Astrocyte (in vitro differentiated cells and primary cell): Measurements from ENCODE around the gene KRTAP10-8. TPM values are rescaled to one million over a fixed set of nuclear protein-coding genes. Genes with fewer than 3 reads are reported as not detected.
"Not testable (repeated sequence)": the region's sequence is repeated elsewhere in the genome, so short reads cannot be mapped to it uniquely, and the experiment has no call there.

Experiments used
- DNase-seq: peaks from one replicate; pipeline ENCODE4 v3.0.0-alpha.2; 2010; ENCODE audit warnings: low read depth
- FAIRE-seq: peaks from 2 replicates; lab custom pipeline; 2011; peaks lifted over from hg19 to GRCh38; lab: Jason Lieb, UNC
- H2AFZ ChIP-seq: 2 replicates; pipeline ENCODE4 v1.6.0; 2012; ENCODE audit warnings: low read depth, low read length, inconsistent platforms
- H3K27ac ChIP-seq: 2 replicates; pipeline ENCODE4 v1.5.1; 2011; ENCODE audit warnings: low read depth, low read length, inconsistent platforms
- H3K27me3 ChIP-seq: 2 replicates; pipeline ENCODE4 v1.6.0; 2011; ENCODE audit warnings: low read length, inconsistent platforms; ENCODE audit not compliant: insufficient read depth
- H3K36me3 ChIP-seq: 2 replicates; pipeline ENCODE4 v1.5.1; 2011; ENCODE audit warnings: low read length, inconsistent platforms; ENCODE audit not compliant: insufficient read depth
- H3K4me1 ChIP-seq: 2 replicates; pipeline ENCODE4 v1.5.1; 2011; ENCODE audit warnings: low read length, inconsistent platforms; ENCODE audit not compliant: insufficient read depth
- H3K4me2 ChIP-seq: 2 replicates; pipeline ENCODE4 v1.6.0; 2012; ENCODE audit warnings: low read length, inconsistent platforms
- H3K4me3 ChIP-seq: 2 replicates; pipeline ENCODE4 v1.5.1; 2011; ENCODE audit warnings: low read depth, mild to moderate bottlenecking, low read length, inconsistent platforms; ENCODE audit not compliant: insufficient read depth
- H3K79me2 ChIP-seq: 2 replicates; pipeline ENCODE4 v1.6.0; 2012; ENCODE audit warnings: mild to moderate bottlenecking, low read length, inconsistent platforms; ENCODE audit not compliant: insufficient read depth
- H3K9ac ChIP-seq: 2 replicates; pipeline ENCODE4 v1.6.0; 2012; ENCODE audit warnings: mild to moderate bottlenecking, low read length, inconsistent platforms
- H3K9me3 ChIP-seq: 2 replicates; pipeline ENCODE4 v1.5.1; 2012; ENCODE audit warnings: low read depth, mild to moderate bottlenecking, low read length, inconsistent platforms; ENCODE audit not compliant: insufficient read depth
- H4K20me1 ChIP-seq: 2 replicates; pipeline ENCODE4 v1.6.0; 2012; ENCODE audit warnings: low read length, inconsistent platforms; ENCODE audit not compliant: insufficient read depth
- H3K27ac Mint-ChIP-seq: one replicate; pipeline ENCODE4 v1.8.0; 2021; ENCODE audit warnings: mild to moderate bottlenecking, mixed read lengths; ENCODE audit not compliant: unreplicated experiment
- H3K27me3 Mint-ChIP-seq: one replicate; pipeline ENCODE4 v1.8.0; 2021; ENCODE audit warnings: low read depth, mixed read lengths; ENCODE audit not compliant: unreplicated experiment
- H3K36me3 Mint-ChIP-seq: one replicate; pipeline ENCODE4 v1.8.0; 2021; ENCODE audit warnings: low read depth, mixed read lengths; ENCODE audit not compliant: unreplicated experiment
- H3K4me1 Mint-ChIP-seq: one replicate; pipeline ENCODE4 v1.8.0; 2021; ENCODE audit warnings: low read depth, mixed read lengths; ENCODE audit not compliant: unreplicated experiment
- H3K4me3 Mint-ChIP-seq: one replicate; pipeline ENCODE4 v1.8.0; 2021; ENCODE audit warnings: mild to moderate bottlenecking, moderate library complexity, mixed read lengths; ENCODE audit not compliant: unreplicated experiment
- H3K9me3 Mint-ChIP-seq: one replicate; pipeline ENCODE4 v1.8.0; 2021; ENCODE audit warnings: mild to moderate bottlenecking, mixed read lengths; ENCODE audit not compliant: unreplicated experiment
- CTCF ChIP-seq: IDR thresholded peaks from 2 replicates; pipeline ENCODE4 v1.5.1; 2011; ENCODE audit warnings: low read depth, mild to moderate bottlenecking, inconsistent platforms, low read length, moderate library complexity; ENCODE audit not compliant: insufficient read depth
- EZH2 ChIP-seq: IDR thresholded peaks from 2 replicates; pipeline ENCODE4 v1.6.1; 2012; ENCODE audit warnings: mild to moderate bottlenecking, low read length, inconsistent platforms; ENCODE audit not compliant: insufficient read depth
- total RNA-seq: library from RNA; stranded (reverse); gene quantifications from 2 replicates; pipeline ENCODE4 v1.2.1, GENCODE V29; 2021

The KRTAP10-8 gene
- total RNA-seq, 1 donor from 2014 or later, result not detected

GRCh38 chr21:44571844-44572782 lies 39.8 kb upstream of the KRTAP10-8 start:
- Histone ChIP-seq H3K4me2 (no peak overlapping the region), H3K79me2 (no peaks in the 10 kb centered on the region), H3K36me3 (no peaks in the 10 kb centered on the region), H3K9ac (no peak overlapping the region), H3K9me3 (peaks cover 11% of the 10 kb centered on the region), H3K4me1 (no peaks in the 10 kb centered on the region), H3K4me3 (no peak overlapping the region), H3K27me3 (no peaks in the 10 kb centered on the region), H3K27ac (no peak overlapping the region), H4K20me1 (no peaks in the 10 kb centered on the region), H2AFZ (no peak overlapping the region)
- Mint-ChIP-seq H3K27me3 (peaks cover 19% of the 10 kb centered on the region), H3K9me3 (peaks cover 20% of the 10 kb centered on the region), H3K4me3 (no peak overlapping the region), H3K27ac (peak overlapping the region; percentile 44), H3K36me3 (peaks cover 6% of the 10 kb centered on the region), H3K4me1 (peaks cover 4% of the 10 kb centered on the region)
- DNase-seq, result no peak
- no peak for FAIRE-seq
- TF ChIP-seq EZH2 (no peak), CTCF (no peak)

GRCh38 chr21:44572959-44573583 lies 38.8 kb upstream of the KRTAP10-8 start:
- Mint-ChIP-seq H3K27me3 (peaks cover 16% of the 10 kb centered on the region), H3K4me3 (peak overlapping the region; percentile 28), H3K9me3 (peaks cover 27% of the 10 kb centered on the region), H3K27ac (no peak overlapping the region), H3K4me1 (peaks cover 4% of the 10 kb centered on the region), H3K36me3 (peaks cover 6% of the 10 kb centered on the region)
- H3K4me2 ChIP-seq, result no peak overlapping the region
- no peaks in the 10 kb centered on the region for H3K27me3 ChIP-seq
- DNase-seq, result peak; percentile 10
- no peak for FAIRE-seq
- no peaks in the 10 kb centered on the region for H3K36me3 ChIP-seq
- no peak overlapping the region for H3K27ac ChIP-seq
- no peak overlapping the region for H3K9ac ChIP-seq
- H3K9me3 ChIP-seq, result peaks cover 14% of the 10 kb centered on the region
- no peaks in the 10 kb centered on the region for H3K79me2 ChIP-seq
- H3K4me3 ChIP-seq, result no peak overlapping the region
- no peak overlapping the region for H2AFZ ChIP-seq
- no peaks in the 10 kb centered on the region for H4K20me1 ChIP-seq
- no peak for TF ChIP-seq EZH2
- TF ChIP-seq CTCF, result no peak
- no peaks in the 10 kb centered on the region for H3K4me1 ChIP-seq

GRCh38 chr21:44573630-44574456 lies 38.0 kb upstream of the KRTAP10-8 start, which contains the start of gene KRTAP10-4:
Gene KRTAP10-4, plus strand, starts transcription at chr21:44573729. Its CDS starts 30 bp downstream, at chr21:44573759.
- H3K4me3 ChIP-seq, H3K4me1 ChIP-seq, H4K20me1 ChIP-seq, H3K36me3 Mint-ChIP-seq, H3K79me2 ChIP-seq, H3K27ac Mint-ChIP-seq, H3K9ac ChIP-seq, H3K4me2 ChIP-seq, H2AFZ ChIP-seq, FAIRE-seq, DNase-seq, H3K27me3 ChIP-seq, H3K27ac ChIP-seq, H3K36me3 ChIP-seq, H3K4me1 Mint-ChIP-seq: not testable (repeated sequence)
- H3K4me3 Mint-ChIP-seq, result peak within 1 kb of the TSS; percentile 28
- peaks cover 14% of the 10 kb centered on the region for H3K9me3 ChIP-seq
- peaks cover 30% of the 10 kb centered on the region for H3K9me3 Mint-ChIP-seq
- peaks cover 16% of the 10 kb centered on the region for H3K27me3 Mint-ChIP-seq
